CD8-positive, alpha-beta memory T cell (primary cell): Measurements from ENCODE around the gene TSBP1. TPM values are rescaled to one million over a fixed set of nuclear protein-coding genes. Genes with fewer than 3 reads are reported as not detected.

Source experiments
- CTCF ChIA-PET: fragments of 350-600 bp; sonication (Branson Sonifier 250); formaldehyde crosslinking; loops from one replicate; lab custom pipeline; 2021; ENCODE audit warnings: antibody characterized with exemption; lab: Charles Lee
- POLR2A ChIA-PET: fragments of 350-600 bp; sonication (Branson Sonifier 250); formaldehyde crosslinking; loops from one replicate; lab custom pipeline; 2021; ENCODE audit warnings: antibody characterized with exemption; lab: Charles Lee
- DNase-seq, 5 donors: peaks; one replicate each; pipeline versions ENCODE4 v3.0.0 to v3.0.0-alpha.2; 2020 to 2022; ENCODE audit warnings: mixed read lengths in 1 of 5
- H3K27ac ChIP-seq: one replicate; pipeline ENCODE4 v1.7.0; 2013; ENCODE audit warnings: low read depth, mild to moderate bottlenecking, low read length, moderate library complexity
- H3K27me3 ChIP-seq: 2 replicates; pipeline ENCODE4 v1.7.0; 2013; ENCODE audit warnings: low read length, mild to moderate bottlenecking; ENCODE audit not compliant: insufficient read depth, poor library complexity, severe bottlenecking
- H3K36me3 ChIP-seq: 2 replicates; pipeline ENCODE4 v1.7.0; 2013; ENCODE audit warnings: mild to moderate bottlenecking, low read length, moderate library complexity; ENCODE audit not compliant: insufficient read depth
- H3K4me1 ChIP-seq: 2 replicates; pipeline ENCODE4 v1.7.0; 2013; ENCODE audit warnings: mild to moderate bottlenecking, low read length, moderate library complexity; ENCODE audit not compliant: insufficient read depth
- H3K4me3 ChIP-seq: 2 replicates; pipeline ENCODE4 v1.7.0; 2013; ENCODE audit warnings: mild to moderate bottlenecking, low read length
- H3K9me3 ChIP-seq: 2 replicates; pipeline ENCODE4 v1.7.0; 2013; ENCODE audit warnings: mild to moderate bottlenecking, low read length
- H3K27ac Mint-ChIP-seq, 8 donors: one replicate each; pipeline ENCODE4 v1.8.0; 2020 to 2021; ENCODE audit warnings: mixed read lengths in 8 of 8, mild to moderate bottlenecking in 6 of 8, inconsistent platforms in 3 of 8, moderate library complexity in 3 of 8
- H3K27me3 Mint-ChIP-seq, 2 donors: one replicate each; pipeline ENCODE4 v1.8.0; 2020 to 2021; ENCODE audit warnings: mixed read lengths in 2 of 2, mild to moderate bottlenecking in 1 of 2, moderate library complexity in 1 of 2
- H3K36me3 Mint-ChIP-seq, 3 donors: one replicate each; pipeline ENCODE4 v1.8.0; 2020 to 2021; ENCODE audit warnings: mixed read lengths in 3 of 3, inconsistent platforms in 1 of 3, mild to moderate bottlenecking in 1 of 3
- H3K4me1 Mint-ChIP-seq, 3 donors: one replicate each; pipeline ENCODE4 v1.8.0; 2020 to 2021; ENCODE audit warnings: mixed read lengths in 3 of 3, inconsistent platforms in 1 of 3, mild to moderate bottlenecking in 1 of 3
- H3K4me3 Mint-ChIP-seq, 7 donors: one replicate each; pipeline ENCODE4 v1.8.0; 2020 to 2021; ENCODE audit warnings: mixed read lengths in 7 of 7, mild to moderate bottlenecking in 6 of 7, moderate library complexity in 4 of 7, inconsistent platforms in 2 of 7
- H3K9me3 Mint-ChIP-seq, 5 donors: one replicate each; pipeline ENCODE4 v1.8.0; 2020 to 2022; ENCODE audit warnings: mixed read lengths in 5 of 5, mild to moderate bottlenecking in 3 of 5, moderate library complexity in 2 of 5, inconsistent platforms in 1 of 5
- polyA plus RNA-seq: library from polyadenylated mRNA; unstranded; fragments of 300-500 nt; fragmentation: Illumina TruSeq; gene quantifications from one replicate; pipeline ENCODE4 v1.2.3, GENCODE V29; 2021
- total RNA-seq, 2 experiments: library from RNA; stranded (reverse); gene quantifications; one replicate each; pipeline ENCODE4 v1.2.3, GENCODE V29; 2021

TSBP1 gene
- total and polyA plus RNA-seq, 3 experiments from 2014 or later = not detected

- ChIA-PET POLR2A (no interaction called here), CTCF (no interaction called here)
- no peaks in the 10 kb centered on the region for H3K36me3 Mint-ChIP-seq
- no peak for DNase-seq
- H3K27me3 ChIP-seq = no peaks in the 10 kb centered on the region
- H3K9me3 ChIP-seq = no peaks in the 10 kb centered on the region
- no peaks in the 10 kb centered on the region for H3K36me3 ChIP-seq
- H3K4me1 Mint-ChIP-seq = no peaks in the 10 kb centered on the region
- H3K9me3 Mint-ChIP-seq = no peaks in the 10 kb centered on the region
- H3K27ac Mint-ChIP-seq = no peak overlapping the region
- H3K27ac ChIP-seq = no peak overlapping the region
- no peak overlapping the region for H3K4me3 ChIP-seq
- H3K27me3 Mint-ChIP-seq = peaks cover 21 to 60% of the 10 kb centered on the region in 2 donors
- H3K4me1 ChIP-seq = no peaks in the 10 kb centered on the region
- H3K4me3 Mint-ChIP-seq = no peak overlapping the region
Measured at GRCh38 chr6:32387589-32388340, 16.1 kb upstream of the TSBP1 start.

- Histone ChIP-seq H3K9me3 (no peaks in the 10 kb centered on the region), H3K36me3 (no peaks in the 10 kb centered on the region), H3K27ac (no peak overlapping the region), H3K27me3 (no peaks in the 10 kb centered on the region), H3K4me3 (no peak overlapping the region), H3K4me1 (no peaks in the 10 kb centered on the region)
- Mint-ChIP-seq H3K36me3 (no peaks in the 10 kb centered on the region), H3K4me3 (no peak overlapping the region), H3K4me1 (no peaks in the 10 kb centered on the region), H3K27me3 (peaks cover 21 to 63% of the 10 kb centered on the region in 2 donors), H3K9me3 (no peaks in the 10 kb centered on the region), H3K27ac (no peak overlapping the region)
- no peak for DNase-seq
- ChIA-PET CTCF (interaction anchor here (1.2 kb wide), 1 partner anchor 28 kb away, joined by 3 read pairs; no protein-coding TSS in a partner anchor), POLR2A (interaction anchor here (0.6 kb wide), 1 partner anchor 178 kb away, joined by 6 read pairs; no protein-coding TSS in a partner anchor)
Measured at GRCh38 chr6:32386040-32386439, 14.3 kb upstream of the TSBP1 start.

GRCh38 chr6:32382757-32383420 lies 11.2 kb upstream of the TSBP1 start:
- H3K27me3 ChIP-seq = no peaks in the 10 kb centered on the region
- Mint-ChIP-seq H3K4me3 (no peak overlapping the region), H3K36me3 (no peaks in the 10 kb centered on the region), H3K4me1 (no peaks in the 10 kb centered on the region), H3K9me3 (no peaks in the 10 kb centered on the region), H3K27me3 (peaks cover 13 to 50% of the 10 kb centered on the region in 2 donors), H3K27ac (no peak overlapping the region)
- CTCF ChIA-PET = no interaction called here
- H3K9me3 ChIP-seq = no peaks in the 10 kb centered on the region
- H3K4me3 ChIP-seq = no peak overlapping the region
- H3K4me1 ChIP-seq = no peaks in the 10 kb centered on the region
- no peak for DNase-seq
- H3K27ac ChIP-seq = no peak overlapping the region
- POLR2A ChIA-PET = interaction anchor here (0.5 kb wide), 1 partner anchor 304 kb away, joined by 3 read pairs; no protein-coding TSS in a partner anchor
- H3K36me3 ChIP-seq = no peaks in the 10 kb centered on the region

- H3K27me3 Mint-ChIP-seq = peaks cover 21 to 58% of the 10 kb centered on the region in 2 donors
- no peak overlapping the region for H3K4me3 Mint-ChIP-seq
- no peaks in the 10 kb centered on the region for H3K9me3 ChIP-seq
- no peaks in the 10 kb centered on the region for H3K4me1 ChIP-seq
- no peaks in the 10 kb centered on the region for H3K4me1 Mint-ChIP-seq
- no peak overlapping the region for H3K27ac Mint-ChIP-seq
- no peak overlapping the region for H3K27ac ChIP-seq
- POLR2A ChIA-PET = no interaction called here
- no peaks in the 10 kb centered on the region for H3K36me3 ChIP-seq
- no peaks in the 10 kb centered on the region for H3K9me3 Mint-ChIP-seq
- no peaks in the 10 kb centered on the region for H3K36me3 Mint-ChIP-seq
- H3K27me3 ChIP-seq = peaks cover 9% of the 10 kb centered on the region
- no peak overlapping the region for H3K4me3 ChIP-seq
- CTCF ChIA-PET = no interaction called here
- DNase-seq = no peak
Measured at GRCh38 chr6:32379545-32379944, 7.8 kb upstream of the TSBP1 start.

- peaks cover 9% of the 10 kb centered on the region for H3K27me3 ChIP-seq
- H3K9me3 Mint-ChIP-seq = no peaks in the 10 kb centered on the region
- POLR2A ChIA-PET = no interaction called here
- no peaks in the 10 kb centered on the region for H3K9me3 ChIP-seq
- DNase-seq = no peak
- no peak overlapping the region for H3K4me3 Mint-ChIP-seq
- H3K27ac Mint-ChIP-seq = no peak overlapping the region
- H3K4me1 ChIP-seq = no peaks in the 10 kb centered on the region
- H3K4me1 Mint-ChIP-seq = no peaks in the 10 kb centered on the region
- H3K4me3 ChIP-seq = no peak overlapping the region
- H3K36me3 ChIP-seq = no peaks in the 10 kb centered on the region
- H3K36me3 Mint-ChIP-seq = no peaks in the 10 kb centered on the region
- H3K27me3 Mint-ChIP-seq = peaks cover 26 to 55% of the 10 kb centered on the region in 2 donors
- H3K27ac ChIP-seq = no peak overlapping the region
- CTCF ChIA-PET = no interaction called here
Measured at GRCh38 chr6:32375739-32376529, 4.2 kb upstream of the TSBP1 start.

- Mint-ChIP-seq H3K4me1 (no peaks in the 10 kb centered on the region), H3K36me3 (no peaks in the 10 kb centered on the region), H3K4me3 (no peak overlapping the region), H3K9me3 (no peaks in the 10 kb centered on the region), H3K27ac (no peak overlapping the region), H3K27me3 (peaks cover 32 to 54% of the 10 kb centered on the region in 2 donors)
- Histone ChIP-seq H3K27ac (no peak overlapping the region), H3K36me3 (no peaks in the 10 kb centered on the region), H3K4me3 (no peak overlapping the region), H3K9me3 (no peaks in the 10 kb centered on the region), H3K27me3 (peaks cover 8% of the 10 kb centered on the region), H3K4me1 (no peaks in the 10 kb centered on the region)
- ChIA-PET POLR2A (no interaction called here), CTCF (no interaction called here)
- DNase-seq = no peak
Measured at GRCh38 chr6:32371229-32371628, 474 bp downstream of the TSBP1 start.

- Mint-ChIP-seq H3K27me3 (peaks cover 32 to 54% of the 10 kb centered on the region in 2 donors), H3K4me3 (no peak overlapping the region), H3K9me3 (no peaks in the 10 kb centered on the region), H3K27ac (no peak overlapping the region), H3K4me1 (no peaks in the 10 kb centered on the region), H3K36me3 (no peaks in the 10 kb centered on the region)
- Histone ChIP-seq H3K4me3 (no peak overlapping the region), H3K9me3 (no peaks in the 10 kb centered on the region), H3K27me3 (peaks cover 5% of the 10 kb centered on the region), H3K4me1 (no peaks in the 10 kb centered on the region), H3K27ac (no peak overlapping the region), H3K36me3 (no peaks in the 10 kb centered on the region)
- CTCF ChIA-PET = no interaction called here
- no peak for DNase-seq
- POLR2A ChIA-PET = no interaction called here
Measured at GRCh38 chr6:32370505-32370904, 1.2 kb downstream of the TSBP1 start.

GRCh38 chr6:32369660-32370059 lies 2.0 kb downstream of the TSBP1 start:
- H3K9me3 ChIP-seq = no peaks in the 10 kb centered on the region
- Mint-ChIP-seq H3K9me3 (no peaks in the 10 kb centered on the region), H3K4me3 (no peak overlapping the region), H3K27ac (no peak overlapping the region), H3K4me1 (no peaks in the 10 kb centered on the region), H3K27me3 (peaks cover 29 to 55% of the 10 kb centered on the region in 2 donors), H3K36me3 (no peaks in the 10 kb centered on the region)
- H3K4me3 ChIP-seq = no peak overlapping the region
- H3K36me3 ChIP-seq = no peaks in the 10 kb centered on the region
- POLR2A ChIA-PET = no interaction called here
- H3K4me1 ChIP-seq = no peaks in the 10 kb centered on the region
- H3K27me3 ChIP-seq = peaks cover 5% of the 10 kb centered on the region
- no peak for DNase-seq
- CTCF ChIA-PET = no interaction called here
- H3K27ac ChIP-seq = no peak overlapping the region
